HUDEP-2 (cell line): Measurements from ENCODE around the gene CRIM1.
A peak's percentile ranks its signal among the peaks of the same experiment; 100 is the strongest.

ENCODE experiments used
- DNase-seq, 76 experiments: peaks; one replicate each; lab custom pipeline; 2025; ENCODE audit not compliant: unreplicated experiment in 76 of 76; lab: John Stamatoyannopoulos, UW

CRIM1 gene

DNA sequence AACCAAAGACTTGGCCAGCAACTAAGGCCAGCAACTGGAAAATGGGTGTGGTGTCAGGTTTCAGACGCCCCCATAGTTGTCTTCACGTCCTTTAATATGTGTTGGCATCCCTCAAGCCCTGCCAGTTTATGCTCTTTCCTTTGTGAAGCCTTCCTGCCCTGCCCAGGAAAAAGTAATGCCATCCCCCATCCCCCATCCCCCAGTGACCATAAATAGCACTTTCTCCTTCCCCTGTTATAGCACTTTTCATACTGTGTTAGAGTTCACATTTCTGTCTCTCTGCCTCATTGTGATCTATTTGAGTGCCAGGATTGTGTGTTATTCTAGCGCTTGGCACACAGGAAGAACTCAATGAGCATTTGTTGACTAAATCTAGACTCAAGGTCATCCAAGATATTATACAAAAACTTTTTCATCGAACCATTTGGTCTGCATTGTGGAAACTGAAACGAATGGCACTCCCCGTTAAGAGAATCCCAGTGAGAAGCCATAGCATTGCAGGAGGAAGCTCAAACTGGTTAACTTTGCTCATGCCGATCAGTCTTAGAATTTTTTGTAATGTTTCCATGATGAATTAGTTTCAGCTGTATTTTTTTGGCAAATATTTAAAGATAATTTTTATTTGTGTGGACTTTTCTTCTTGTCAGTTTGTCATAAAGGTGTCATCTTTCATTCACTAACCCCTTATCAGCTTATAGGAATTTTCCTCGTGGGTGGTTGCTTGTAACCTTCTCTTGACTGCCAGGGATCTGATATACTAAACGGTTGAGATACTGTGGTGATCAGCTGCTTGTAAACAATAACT is 15.7 kb downstream of the CRIM1 start:
- peak in 40 of 76 experiments; percentile 13 to 76 (median 42) for DNase-seq

DNA sequence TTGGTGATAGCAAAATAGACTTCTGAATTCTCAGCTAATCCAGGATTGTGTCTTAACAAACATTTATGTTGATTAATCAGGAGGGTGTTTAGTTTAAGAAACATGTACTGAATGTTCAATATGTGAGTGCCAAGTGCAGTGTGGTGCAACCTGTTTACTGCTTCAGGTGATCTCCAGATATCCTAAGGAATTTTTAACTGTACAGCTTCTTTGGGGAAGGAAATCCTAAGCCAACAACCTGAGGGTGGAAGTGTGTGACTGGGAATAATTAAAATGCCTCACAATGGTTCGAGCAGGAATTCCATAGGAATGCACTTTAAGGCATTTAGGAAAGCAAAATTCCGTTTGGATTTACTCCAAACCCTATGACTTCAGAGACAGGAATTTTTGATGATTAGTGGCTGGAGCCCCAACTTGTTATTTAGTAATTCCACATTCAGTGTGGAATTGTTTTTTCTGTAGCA is 16.4 kb downstream of the CRIM1 start:
- no peak for DNase-seq

DNA sequence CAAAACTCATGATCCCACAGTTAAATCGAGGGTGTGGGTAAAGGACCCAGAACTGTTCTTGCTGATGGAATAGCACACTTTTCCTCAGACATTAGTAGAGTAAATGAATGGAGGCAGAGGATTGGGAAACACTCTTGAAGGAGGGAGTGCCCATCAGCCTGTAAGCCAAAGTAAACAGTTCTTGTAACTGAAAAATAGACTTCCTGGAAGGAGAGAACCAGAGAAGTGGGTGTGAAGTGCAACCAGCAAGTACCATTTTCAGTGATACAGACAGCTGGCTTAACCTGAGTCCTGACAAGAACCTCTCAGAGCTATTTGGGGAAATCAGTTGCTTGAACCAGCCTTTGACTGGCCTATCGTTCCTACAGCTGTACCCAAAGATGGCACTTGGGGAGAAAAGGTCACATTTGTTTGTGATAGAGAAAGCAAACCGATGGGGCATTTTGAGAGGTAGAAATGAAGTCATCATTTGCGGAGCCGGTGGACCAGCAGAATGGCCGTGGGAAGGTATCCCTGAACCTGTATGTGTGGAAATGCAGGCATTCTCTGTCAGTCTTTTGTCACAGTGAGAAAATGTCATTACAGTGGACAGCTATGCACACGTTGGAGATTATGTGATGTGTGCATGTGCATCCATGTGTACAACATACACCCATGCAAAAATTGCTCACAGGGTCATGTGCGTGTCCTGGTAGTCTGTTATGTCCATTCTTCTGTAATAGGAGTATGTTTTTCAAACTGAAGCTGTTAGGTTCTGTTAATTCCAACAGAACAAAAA is 17.8 kb downstream of the CRIM1 start:
- DNase-seq = peak in 9 of 76 experiments; percentile 11 to 49 (median 24)

DNA sequence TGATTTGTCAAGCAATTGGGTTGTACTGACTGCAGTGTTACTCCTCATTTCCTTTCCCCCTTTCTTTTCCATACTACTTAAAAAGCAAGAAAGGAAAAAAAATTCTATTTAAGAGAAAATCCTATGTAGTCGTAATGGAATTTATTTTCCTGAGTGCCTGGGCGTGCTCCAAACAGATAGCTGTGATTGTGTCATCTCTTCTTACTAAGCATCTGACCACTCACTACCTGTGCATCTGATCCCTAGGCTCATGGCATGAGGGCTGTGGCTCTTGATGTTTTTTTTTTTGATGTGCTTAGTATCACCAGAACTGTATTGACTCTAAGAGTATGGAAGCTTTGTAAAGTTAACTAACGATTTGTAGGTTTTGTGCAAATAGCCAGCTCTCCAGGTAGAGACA is 19.0 kb downstream of the CRIM1 start:
- no peak for DNase-seq

DNA sequence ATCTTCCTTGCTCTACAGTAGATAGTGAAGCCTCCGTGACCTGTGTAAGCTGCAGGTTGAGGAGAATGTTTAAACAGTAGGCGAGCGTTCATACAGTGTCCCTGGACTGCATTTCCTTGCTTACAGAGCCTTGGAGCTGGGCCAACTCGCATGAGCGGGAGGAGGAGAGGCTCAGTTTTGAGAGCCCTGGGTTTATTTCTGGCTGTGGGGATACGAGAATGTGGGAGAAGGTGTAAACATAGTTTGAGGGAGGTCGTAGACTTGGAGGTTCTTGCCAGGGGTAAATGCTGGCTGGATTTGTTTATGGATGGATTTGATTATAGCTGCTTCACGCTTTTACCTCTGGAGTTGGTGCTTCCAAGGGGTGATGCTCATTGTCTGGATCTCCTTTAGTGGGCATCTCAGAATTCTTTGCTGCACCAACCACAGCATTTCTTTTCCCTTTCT is 20.8 kb downstream of the CRIM1 start:
- peak in 45 of 76 experiments; percentile 11 to 63 (median 34) for DNase-seq

DNA sequence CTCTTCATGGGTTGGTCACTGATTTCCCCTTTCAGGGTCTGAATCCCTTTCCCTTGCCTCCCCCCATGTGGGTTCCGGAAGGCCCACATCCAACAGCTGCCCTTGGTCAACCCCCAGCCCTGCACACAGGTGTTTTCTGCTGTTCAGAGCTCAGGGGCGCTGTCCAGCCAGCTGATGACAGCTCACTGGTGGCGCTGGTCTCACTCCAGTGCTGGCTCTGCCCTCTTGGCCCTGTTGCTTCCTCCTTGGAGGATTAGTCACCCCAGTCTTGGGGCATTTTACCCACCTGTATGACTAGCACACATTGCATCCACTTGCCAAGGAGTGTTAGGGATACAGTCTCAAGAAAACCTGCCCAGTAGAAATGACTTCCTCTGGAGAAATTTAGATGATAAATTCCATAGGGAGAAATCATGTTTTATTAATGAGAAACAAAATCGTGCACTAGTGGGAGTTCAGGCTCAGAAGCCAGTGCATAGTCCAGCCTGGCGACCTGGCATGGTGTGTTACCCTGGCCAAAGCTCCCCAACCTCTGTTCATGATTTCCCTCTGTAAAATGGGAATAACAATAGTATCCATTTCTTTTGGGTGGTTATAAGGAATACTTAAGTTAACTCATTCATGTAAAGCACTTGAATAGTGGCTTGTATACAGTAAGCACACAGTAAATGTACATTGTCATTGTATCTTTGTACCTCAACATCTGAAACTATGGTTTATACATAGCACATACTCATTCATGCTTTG is 21.6 kb downstream of the CRIM1 start:
- no peak for DNase-seq

DNA sequence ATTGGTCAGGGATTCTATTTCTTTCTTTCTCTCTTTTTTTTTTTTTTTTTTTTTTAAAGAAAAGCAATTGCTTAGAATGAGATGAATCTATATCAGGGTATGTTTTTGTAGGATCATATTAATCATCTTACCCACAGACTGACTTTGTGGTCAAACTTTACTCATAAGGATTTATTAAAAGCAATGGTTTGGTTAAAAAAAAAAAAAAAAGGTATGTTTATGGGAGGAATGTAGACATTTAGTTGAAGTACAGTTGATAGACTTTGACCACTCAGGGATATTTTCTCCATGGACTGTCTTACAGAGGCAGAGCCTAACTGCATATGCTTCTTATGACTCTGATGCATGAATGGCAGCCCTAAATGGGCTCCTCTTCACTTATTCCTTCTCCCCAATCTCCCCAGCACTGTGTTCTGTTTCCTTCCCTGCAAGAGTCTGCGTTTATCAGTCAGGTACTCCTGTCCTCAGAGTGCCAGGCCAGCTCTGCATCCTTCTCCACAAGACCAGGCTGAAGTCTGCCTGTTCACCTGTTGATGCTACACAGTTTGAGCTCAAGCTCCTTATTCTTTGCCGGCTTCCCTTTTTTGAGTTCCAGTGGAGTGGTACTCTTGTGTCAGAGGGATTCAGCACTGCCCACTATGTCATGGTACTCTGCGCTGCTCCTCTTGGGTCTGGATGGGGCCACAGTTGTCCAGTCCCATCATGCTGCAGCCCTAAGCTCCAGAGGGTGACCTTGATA is 24.3 kb downstream of the CRIM1 start:
- no peak for DNase-seq

DNA sequence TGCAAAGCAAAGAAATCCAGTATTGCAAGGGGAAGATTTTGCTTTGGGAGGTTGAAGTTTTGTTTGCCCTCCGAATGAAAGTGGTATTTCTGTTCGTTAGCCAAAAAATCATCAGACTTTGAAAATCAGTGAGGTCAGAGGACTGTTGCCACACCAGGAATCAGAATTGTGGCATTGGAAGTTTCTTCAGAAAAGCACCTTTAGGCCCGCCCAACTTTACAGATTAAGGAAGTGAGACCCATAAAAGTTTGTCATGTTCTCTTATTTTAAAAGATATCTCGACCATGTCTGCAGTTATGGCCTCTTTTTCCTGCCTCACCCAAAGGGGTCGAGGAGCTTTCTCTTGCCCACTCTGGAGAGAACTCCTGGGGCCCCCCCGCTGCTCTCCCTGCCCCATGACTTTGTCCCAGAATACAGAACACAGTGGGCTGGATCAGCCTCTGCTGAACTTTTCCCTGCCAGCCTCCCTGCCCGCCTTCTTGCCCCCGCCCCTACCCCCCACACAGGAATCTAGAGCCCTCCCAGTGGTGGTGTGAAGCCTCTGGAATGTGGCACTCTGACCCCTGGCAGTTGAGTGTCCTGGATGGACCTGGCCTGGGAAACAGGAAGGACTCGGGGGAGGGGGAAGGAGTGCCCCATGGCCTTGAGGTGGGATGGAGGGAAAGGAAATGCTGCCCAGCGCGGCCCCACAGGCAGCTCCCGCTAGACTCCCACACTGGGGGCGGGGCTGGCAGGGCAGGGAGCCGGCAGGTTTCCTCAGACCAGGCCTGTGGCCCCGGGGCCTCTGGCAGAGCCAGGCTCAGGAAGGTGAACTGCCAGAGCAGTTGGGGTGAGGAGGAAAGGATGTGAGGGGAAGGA is 25.3 kb downstream of the CRIM1 start:
- DNase-seq = peak in 1 of 76 experiments; percentile 8

DNA sequence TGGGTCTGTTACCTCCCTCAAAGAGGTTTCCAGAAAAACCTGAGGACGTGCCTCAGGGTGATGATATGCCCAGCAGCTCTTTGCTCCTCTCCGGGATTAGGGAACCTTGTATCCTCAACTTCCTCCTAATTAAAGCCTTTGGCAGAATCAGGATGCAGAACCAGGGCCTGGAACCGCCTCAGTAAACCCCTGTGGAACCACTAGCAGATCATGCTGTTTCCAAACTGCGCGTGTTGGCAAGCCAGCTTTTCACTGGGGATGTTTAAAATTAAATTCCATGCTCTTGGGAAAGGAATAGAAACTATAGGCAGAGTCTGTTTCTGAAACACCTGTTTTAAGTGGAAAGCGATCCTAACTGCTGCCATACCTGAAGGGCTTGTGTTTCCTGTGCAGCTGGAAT is 26.4 kb downstream of the CRIM1 start:
- DNase-seq = no peak

DNA sequence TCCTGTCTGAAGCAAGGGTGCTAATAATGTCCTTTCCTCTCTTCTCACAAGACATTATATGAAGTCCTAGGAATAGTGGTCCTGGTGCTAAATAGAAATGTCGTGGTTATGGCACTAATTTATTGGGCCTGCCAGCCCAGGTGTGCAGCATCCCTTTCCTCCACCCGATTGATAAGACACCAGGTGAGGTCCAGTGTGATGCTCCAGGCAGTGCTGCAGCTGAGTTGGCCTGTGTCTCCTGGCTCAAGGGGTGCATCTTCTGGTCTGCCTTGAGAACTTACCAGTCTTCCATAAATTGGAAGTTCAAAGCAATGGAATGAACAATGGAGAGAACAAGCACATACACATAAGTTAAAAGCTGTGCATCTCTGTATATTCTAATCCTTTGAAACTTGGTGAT is 26.9 kb downstream of the CRIM1 start:
- DNase-seq = no peak

DNA sequence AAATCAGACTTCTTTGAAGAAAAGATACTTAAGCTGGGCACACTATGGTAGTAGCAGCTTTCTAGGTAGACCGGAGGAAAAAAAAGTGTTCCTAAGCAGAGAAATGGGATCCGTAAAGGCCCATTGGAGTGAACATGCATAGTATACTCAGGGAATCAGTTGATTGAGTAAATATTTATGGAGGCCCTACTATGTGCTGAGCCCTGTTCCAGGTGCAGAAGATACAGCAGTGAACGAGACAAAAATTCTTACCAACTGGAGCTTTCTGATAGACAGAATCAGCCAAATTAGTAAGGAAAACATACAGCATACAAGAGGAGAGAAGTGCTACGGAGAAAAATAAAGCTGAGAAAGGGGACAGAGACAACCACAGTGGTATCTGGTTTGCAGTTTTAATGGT is 28.1 kb downstream of the CRIM1 start:
- no peak for DNase-seq

DNA sequence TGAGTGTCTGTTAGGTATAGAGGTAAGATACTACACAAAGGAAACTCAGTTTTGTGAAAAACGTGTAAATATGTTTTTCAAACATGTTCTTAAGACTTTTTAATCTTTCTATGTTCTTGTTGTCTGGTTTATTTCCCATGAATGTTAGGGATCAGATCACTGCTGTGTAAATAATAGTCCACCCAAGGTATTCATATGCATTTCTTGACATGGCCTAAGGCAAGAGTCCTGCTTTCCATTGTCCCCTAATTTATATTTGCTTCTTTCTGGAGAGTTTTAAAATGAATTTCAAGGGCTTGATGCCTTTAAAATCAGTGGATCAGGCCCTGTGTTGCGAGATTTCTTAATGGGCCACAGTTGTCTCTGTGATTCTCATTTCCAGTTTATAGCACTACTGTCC is 28.9 kb downstream of the CRIM1 start:
- no peak for DNase-seq

DNA sequence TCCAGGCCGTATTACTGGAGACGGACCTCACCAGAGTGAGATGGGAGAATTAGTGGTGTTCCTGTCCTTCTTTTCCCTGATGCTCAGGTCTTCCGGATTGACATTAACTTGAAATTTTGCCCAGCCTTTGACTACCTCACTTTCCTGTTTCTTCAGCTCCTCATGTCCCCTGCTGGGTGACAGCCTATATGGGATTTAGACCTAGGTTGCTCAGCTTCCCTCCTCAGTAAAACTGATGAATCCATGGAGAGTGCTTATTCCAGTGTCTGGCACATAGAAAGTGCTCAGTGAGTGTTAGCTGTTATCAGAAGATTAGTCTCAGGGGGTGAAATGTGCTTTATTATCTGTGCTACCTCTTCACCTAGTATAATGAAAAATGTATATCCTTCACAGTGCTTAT is 30.0 kb downstream of the CRIM1 start:
- DNase-seq = no peak

DNA sequence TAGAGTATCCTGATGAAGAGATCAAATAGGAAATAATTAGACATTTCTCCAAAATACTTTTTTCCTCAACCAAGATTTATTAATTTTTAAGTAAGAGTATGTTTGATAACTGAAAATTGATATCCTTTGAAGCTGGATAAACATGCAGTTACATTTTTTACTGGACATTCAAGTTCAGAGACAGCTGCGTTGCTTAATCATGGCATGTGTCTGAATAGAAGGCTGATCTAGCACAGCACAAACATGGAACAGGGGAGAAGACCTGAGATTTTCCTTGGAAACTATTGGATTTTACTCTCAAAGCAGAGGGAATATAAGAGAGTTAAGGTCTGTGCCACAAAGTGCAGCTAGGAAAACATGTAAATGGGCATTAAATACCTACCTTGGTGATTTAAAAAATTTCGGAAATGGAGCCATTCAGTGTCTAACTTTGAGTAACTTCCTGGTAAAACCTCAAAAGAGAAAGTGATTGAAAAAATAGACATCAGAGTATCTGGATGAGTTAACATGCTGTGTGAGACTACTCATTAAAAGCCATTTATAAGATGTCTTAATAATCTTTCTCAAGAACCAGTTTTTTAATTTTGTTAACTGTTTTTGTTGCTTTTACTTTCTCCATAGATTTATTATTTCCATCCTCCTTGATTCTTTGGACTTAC is 31.8 kb downstream of the CRIM1 start:
- no peak for DNase-seq

DNA sequence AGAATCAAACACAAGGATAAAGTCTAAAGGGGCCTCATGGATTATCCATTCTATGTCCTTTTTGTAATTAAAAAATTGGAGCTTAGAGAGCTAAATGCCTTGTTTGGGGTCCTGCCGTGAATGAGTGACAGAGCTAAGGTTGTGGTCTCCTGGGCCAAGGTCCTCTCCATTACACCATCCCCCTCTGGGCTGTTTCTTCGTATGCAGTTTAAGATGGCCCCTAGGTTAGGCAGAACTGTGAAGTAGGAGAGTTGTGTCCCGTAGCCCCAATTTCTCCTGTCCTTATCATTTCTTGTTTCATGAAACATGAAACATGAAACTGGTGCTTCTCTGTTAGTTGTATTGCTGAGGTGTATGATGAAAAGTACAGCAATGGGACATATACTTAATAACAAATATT is 32.9 kb downstream of the CRIM1 start:
- DNase-seq = no peak

DNA sequence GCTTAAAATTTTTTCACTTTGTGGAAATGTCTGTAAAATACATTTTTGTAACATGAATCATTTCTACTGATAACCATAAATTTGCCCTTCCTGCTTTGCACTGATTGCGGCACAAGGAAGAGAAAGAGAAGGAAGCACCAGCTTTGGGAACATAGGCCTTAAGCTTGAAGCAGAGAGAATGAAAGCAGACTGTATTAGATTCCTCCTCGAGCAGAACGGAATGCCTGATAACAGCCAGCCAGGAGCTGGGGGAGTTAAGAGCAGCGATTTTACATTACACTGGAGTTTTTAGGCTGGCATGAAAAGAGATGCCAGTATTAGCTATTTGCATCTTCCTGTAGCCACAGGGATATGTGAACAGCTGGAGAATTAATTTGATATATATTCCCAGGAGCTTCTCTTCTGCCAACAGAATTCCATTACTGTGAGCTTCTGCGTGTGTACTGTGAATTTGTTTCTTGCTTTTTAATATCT is 33.5 kb downstream of the CRIM1 start:
- no peak for DNase-seq

DNA sequence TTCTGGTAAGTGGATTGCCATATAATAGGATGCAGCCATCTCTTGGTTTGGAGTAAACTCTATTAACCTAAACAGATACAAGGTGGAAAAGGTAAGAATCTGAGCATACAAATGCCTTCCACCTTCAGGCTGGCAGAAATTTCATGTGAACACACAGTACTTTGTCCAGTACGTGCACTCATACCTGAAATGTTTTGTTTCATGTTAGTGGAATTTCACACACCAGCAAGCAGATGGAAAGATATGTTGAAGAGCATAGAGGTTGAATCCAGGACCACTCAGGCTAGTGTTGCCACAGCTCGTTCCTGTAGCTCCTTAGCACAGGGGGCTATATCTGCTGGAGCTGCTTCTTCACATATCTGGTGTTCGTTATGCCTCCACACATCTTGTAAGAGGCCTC is 34.0 kb downstream of the CRIM1 start:
- no peak for DNase-seq

DNA sequence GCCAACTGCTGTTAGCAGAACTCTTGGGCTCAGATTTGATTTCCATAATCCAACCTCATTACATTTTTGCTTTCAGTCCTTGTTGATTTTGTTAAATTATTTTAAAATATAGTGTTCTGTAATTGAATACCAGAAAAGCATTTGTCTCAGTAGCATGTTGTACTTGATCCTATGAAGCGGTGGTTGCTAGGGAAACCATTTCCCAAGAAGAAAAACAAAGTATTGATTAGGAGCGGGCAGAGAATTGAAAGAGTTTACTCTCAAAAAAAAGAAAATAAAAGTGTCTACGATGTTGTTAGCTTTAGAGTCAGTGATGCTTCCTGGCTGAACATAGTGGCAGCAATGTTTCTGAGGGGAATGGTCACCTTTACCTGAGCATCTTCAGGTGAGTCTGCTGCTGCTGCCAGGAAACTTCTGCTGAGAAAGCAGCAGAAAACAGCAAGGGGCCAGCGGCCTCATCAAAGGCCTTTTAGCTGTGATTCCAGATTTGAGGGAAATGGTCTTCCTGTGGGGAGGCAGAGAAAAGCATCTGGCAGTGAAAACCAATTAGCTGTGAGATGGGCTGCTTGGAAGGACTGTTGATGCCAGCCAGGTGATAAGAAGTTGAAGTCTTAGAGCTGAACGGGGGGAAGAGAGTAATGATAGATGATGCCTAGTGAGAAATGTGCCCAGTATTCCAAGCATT is 37.1 kb downstream of the CRIM1 start:
- no peak for DNase-seq
